Mammary epithelial cell (primary cell): ENCODE measurements around the gene B4GALNT3.

Experiments
- CTCF ChIP-seq, 2 donors: IDR thresholded peaks in 1 of 2; conservative IDR thresholded peaks in 1 of 2; 2 replicates each; pipeline ENCODE4 v1.5.1; 2011 to 2012; ENCODE audit warnings: inconsistent platforms in 2 of 2, low read length in 2 of 2, mild to moderate bottlenecking in 2 of 2, control low read depth in 1 of 2, low read depth in 1 of 2; ENCODE audit not compliant: insufficient read depth in 1 of 2; ENCODE audit errors: extremely low read depth in 1 of 2
- EZH2 ChIP-seq: IDR thresholded peaks from 2 replicates; pipeline ENCODE4 v1.6.1; 2012; ENCODE audit warnings: low read length, inconsistent platforms, borderline replicate concordance

DNA sequence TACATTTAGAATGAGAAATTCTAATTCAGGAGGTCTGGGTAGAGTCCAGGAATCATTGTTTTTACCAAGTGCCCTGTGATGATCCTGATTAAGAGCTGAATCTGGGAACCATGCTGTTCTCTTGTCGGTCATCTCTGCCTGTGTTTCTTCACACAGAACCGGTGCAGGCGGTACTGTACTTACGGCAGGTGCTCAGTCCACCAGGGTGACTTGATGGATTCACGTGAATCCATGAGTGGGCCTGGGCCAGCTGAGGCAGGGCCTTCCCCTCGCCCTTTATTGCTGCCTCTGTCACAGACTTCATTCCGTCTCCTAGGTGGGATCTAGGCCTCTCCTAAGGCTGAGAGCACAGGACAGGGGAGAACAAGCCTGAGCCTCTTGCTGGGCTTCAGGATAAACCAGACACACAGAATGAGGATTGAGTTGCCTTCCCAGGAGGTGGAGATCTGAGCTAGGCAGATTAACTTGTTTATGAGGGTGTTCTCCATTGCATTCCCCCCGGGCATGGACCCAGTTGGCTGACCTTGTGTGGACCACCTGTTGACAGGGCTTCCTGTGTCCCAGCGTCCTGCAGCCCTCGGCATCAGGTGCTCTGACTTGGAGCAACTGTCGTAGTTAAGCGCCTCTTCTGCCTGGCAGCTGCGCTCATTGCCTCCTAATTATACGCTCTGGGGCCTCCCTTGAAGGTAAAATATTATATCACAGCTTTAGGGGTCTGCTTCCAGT, 42.1 kb downstream of the B4GALNT3 start:
- no peak for TF ChIP-seq CTCF (conservative IDR thresholded peaks at IDR 0.05 in 1 of 2, IDR thresholded peaks at IDR 0.05 in 1 of 2; ENCODE audit: extremely low read depth in 1 of 2, insufficient read depth in 1 of 2, low read depth in 1 of 2, low read length in 2 of 2)
- no peak for TF ChIP-seq EZH2
